Right lobe of liver (tissue), 6 donors: Measurements from ENCODE around the gene SNX15. TPM values are rescaled to one million over a fixed set of nuclear protein-coding genes. Genes with fewer than 3 reads are reported as not detected.

Experiments
- ATAC-seq, 4 donors: fragments of 200-7000 bp; cut with Tn5 transposase; one replicate each; pipeline ENCODE4 v1.9.1; 2020; ENCODE audit warnings: mild to moderate bottlenecking in 4 of 4, moderate library complexity in 4 of 4
- DNase-seq, 3 donors: peaks; one replicate each; pipeline ENCODE4 v3.0.0-alpha.2; 2020
- H3K27ac ChIP-seq, 3 donors: fragments of 200-600 bp; one replicate each; pipeline ENCODE4 v1.8.0; 2022
- H3K27me3 ChIP-seq, 2 donors: fragments of 200-600 bp; one replicate each; pipeline ENCODE4 v1.8.0; 2022
- H3K36me3 ChIP-seq, 4 donors: fragments of 200-600 bp; sonication (generic) in 1 of 4; one replicate each; pipeline versions ENCODE4 v1.5.1 to v1.8.0; 2017 to 2022; ENCODE audit warnings: control low read depth in 1 of 4
- H3K4me1 ChIP-seq, 4 donors: fragments of 200-600 bp; sonication (generic) in 1 of 4; one replicate each; pipeline versions ENCODE4 v1.5.1 to v1.8.0; 2017 to 2022; ENCODE audit warnings: control low read depth in 1 of 4
- H3K4me3 ChIP-seq, 3 donors: fragments of 200-600 bp; one replicate each; pipeline ENCODE4 v1.8.0; 2022
- H3K9me3 ChIP-seq, 4 donors: fragments of 200-600 bp; sonication (generic) in 1 of 4; one replicate each; pipeline versions ENCODE4 v1.5.1 to v1.8.0; 2017 to 2022; ENCODE audit warnings: control low read depth in 1 of 4
- POLR2A ChIP-seq: fragments of 450-650 bp; IDR thresholded peaks from one replicate; pipeline ENCODE4 v1.6.1; 2017; ENCODE audit warnings: antibody characterized with exemption, mild to moderate bottlenecking
- WGBS: methylation state at CpG from one replicate; pipeline ENCODE4 v1.1.6; 2018; ENCODE audit warnings: low coverage, low lambda C conversion rate; ENCODE audit not compliant: insufficient coverage; ENCODE audit errors: missing lambda C conversion rate; 5-methylcytosine and 5-hydroxymethylcytosine counted together
- intact Hi-C, 2 donors: fragments of 100-400 bp; cut with DNase I; formaldehyde crosslinking; loops; one replicate each; pipeline versions ENCODE4 v1.11.2 to v1.14.1; 2022
- total RNA-seq, 6 experiments: library from RNA; depleted of rRNA in 2 of 6; stranded (reverse); fragments of >200 nt in 2 of 6; fragmentation: NEBNext Ultra II Directional in 3 of 6; extraction: Animal tissue kit (Norgen Biotek cat#: 25700) in 3 of 6; gene quantifications; one replicate each; pipeline versions ENCODE4 v1.1.0 to v1.2.4, GENCODE V29; 2016 to 2023
- TF ChIP-seq, protein P1 (sequence below), 4 donors: fragments of 200-600 bp in 3 of 4; fragments of 450-650 bp in 1 of 4; IDR thresholded peaks; one replicate each; pipeline versions ENCODE4 v1.5.1 to v1.8.0; 2016 to 2022; ENCODE audit warnings: antibody characterized with exemption in 4 of 4, mild to moderate bottlenecking in 2 of 4
- donor health status: DM: no; HTN: yes; CAD: no.
- donor health status: DM: no; HTN: no; CAD: no.
- donor health status: DM: no; HTN: no; CAD: no.
- donor health status: DM: no; HTN: yes; CAD: no.
- donor health status: DM: no; HTN: yes; CAD: no.

The SNX15 gene
- total RNA-seq, 6 experiments from 2014 or later: 6.4 to 10.3 (median 8.7) TPM

GRCh38 chr11:65064847-65065240, 37.6 kb downstream of the SNX15 start:
- WGBS: 100% methylated on average over 4 of the region's 4 CpGs

DNA sequence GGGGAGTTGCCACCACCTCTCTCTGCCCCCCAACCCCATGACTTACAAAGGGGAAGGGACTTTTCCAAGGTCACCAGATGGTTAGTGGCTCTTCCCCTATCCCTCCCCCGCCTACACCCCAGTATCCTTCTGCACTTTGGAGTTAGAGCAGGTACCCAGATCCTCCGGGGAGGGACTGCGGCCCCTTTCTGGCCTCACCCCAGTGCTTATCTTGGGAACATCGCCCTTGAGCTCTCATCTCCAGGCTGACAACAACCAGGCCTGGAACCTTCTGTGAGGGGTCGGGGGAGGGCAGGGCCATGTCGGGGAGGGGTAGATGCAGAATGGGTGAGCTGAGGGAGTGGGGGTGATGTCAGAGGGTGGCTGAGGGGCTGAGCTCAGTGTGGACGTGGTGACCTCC, 38.6 kb downstream of the SNX15 start:
- TF ChIP-seq, protein P1, sequence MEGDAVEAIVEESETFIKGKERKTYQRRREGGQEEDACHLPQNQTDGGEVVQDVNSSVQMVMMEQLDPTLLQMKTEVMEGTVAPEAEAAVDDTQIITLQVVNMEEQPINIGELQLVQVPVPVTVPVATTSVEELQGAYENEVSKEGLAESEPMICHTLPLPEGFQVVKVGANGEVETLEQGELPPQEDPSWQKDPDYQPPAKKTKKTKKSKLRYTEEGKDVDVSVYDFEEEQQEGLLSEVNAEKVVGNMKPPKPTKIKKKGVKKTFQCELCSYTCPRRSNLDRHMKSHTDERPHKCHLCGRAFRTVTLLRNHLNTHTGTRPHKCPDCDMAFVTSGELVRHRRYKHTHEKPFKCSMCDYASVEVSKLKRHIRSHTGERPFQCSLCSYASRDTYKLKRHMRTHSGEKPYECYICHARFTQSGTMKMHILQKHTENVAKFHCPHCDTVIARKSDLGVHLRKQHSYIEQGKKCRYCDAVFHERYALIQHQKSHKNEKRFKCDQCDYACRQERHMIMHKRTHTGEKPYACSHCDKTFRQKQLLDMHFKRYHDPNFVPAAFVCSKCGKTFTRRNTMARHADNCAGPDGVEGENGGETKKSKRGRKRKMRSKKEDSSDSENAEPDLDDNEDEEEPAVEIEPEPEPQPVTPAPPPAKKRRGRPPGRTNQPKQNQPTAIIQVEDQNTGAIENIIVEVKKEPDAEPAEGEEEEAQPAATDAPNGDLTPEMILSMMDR (IDR thresholded peaks at IDR 0.05): no peak
- no peak for TF ChIP-seq POLR2A
- Histone ChIP-seq H3K4me3 (no peak overlapping the region), H3K4me1 (no peaks in the 10 kb centered on the region), H3K27me3 (no peaks in the 10 kb centered on the region), H3K36me3 (no peaks in the 10 kb centered on the region), H3K27ac (no peak overlapping the region), H3K9me3 (no peaks in the 10 kb centered on the region)
- intact Hi-C loops: no loop called here
- no peak for ATAC-seq
- 75% methylated on average over 5 of the region's 7 CpGs for WGBS
- no peak for DNase-seq

More at GRCh38 chr11:65064847-65065240, 37.6 kb downstream of the SNX15 start:
- H3K4me1 ChIP-seq: no peaks in the 10 kb centered on the region
- no peaks in the 10 kb centered on the region for H3K9me3 ChIP-seq
- no peak overlapping the region for H3K27ac ChIP-seq
- intact Hi-C loops: no loop called here
- H3K4me3 ChIP-seq: no peak overlapping the region
- H3K27me3 ChIP-seq: no peaks in the 10 kb centered on the region
- TF ChIP-seq, protein P1 (IDR thresholded peaks at IDR 0.05): no peak
- TF ChIP-seq POLR2A: no peak
- no peak for DNase-seq
- H3K36me3 ChIP-seq: no peaks in the 10 kb centered on the region
- ATAC-seq: no peak

- Histone ChIP-seq H3K27ac (no peak overlapping the region), H3K4me3 (no peak overlapping the region), H3K9me3 (no peaks in the 10 kb centered on the region), H3K36me3 (no peaks in the 10 kb centered on the region), H3K27me3 (no peaks in the 10 kb centered on the region), H3K4me1 (no peaks in the 10 kb centered on the region)
- ATAC-seq (no peak), DNase-seq (no peak)
- 86% methylated on average over 5 of the region's 11 CpGs for WGBS
- TF ChIP-seq, protein P1 (IDR thresholded peaks at IDR 0.05): no peak
- TF ChIP-seq POLR2A: no peak
- intact Hi-C loops: no loop called here
These were observed 39.1 kb downstream of the SNX15 start for GRCh38 chr11:65066315-65066714.

DNA sequence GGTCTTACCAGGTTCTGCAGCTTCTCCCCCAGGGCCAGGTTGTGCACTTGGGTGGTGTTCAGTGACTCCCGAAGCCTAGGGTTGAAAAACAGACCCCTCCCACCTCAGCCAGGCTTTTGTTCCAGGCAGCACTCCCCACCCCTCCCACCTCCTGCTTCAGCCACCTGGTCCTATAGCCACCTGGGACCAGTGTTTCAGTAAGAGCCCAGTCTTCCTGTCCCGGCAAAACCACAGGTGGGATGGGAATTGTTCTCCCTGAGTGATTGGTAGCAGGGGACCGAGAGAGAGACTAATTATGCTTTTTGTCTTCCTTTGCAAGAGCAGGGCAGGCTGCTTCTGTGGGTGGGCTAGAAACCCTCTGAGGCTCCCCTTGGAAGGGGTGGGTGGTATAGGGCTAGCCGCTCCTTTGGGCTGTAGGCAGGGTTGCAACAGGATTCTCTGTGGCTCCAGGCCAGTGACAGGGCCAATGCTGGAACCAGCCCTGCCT, 39.6 kb downstream of the SNX15 start:
- DNase-seq (no peak), ATAC-seq (no peak)
- no peaks in the 10 kb centered on the region for H3K27me3 ChIP-seq
- H3K27ac ChIP-seq: no peak overlapping the region
- no peaks in the 10 kb centered on the region for H3K36me3 ChIP-seq
- WGBS: no CpG with 5 or more reads among the region's 4 CpGs
- TF ChIP-seq, protein P1 (IDR thresholded peaks at IDR 0.05): no peak
- TF ChIP-seq POLR2A: no peak
- H3K4me3 ChIP-seq: no peak overlapping the region
- intact Hi-C loops: no loop called here
- no peaks in the 10 kb centered on the region for H3K9me3 ChIP-seq
- no peaks in the 10 kb centered on the region for H3K4me1 ChIP-seq

DNA sequence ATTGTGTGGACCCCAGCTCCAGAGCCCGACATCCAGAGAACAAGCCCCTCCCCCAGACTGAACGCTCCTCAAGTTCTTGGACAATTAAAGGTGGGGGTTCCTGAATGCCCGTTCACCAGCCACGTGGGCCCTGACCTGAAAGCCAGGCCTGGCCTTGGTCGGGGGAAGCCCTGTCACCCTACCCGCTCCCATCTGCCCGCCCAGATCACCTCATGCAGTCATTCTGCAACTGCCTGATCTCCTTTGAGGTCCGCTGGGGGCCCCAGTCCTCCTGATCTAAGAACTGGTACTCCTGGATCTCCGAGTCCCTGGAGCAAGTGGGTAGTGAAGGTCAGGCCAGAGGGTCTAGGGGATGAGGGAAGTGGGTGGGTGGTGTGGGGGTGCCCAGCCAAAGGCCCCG, 40.2 kb downstream of the SNX15 start:
- TF ChIP-seq POLR2A: no peak
- TF ChIP-seq, protein P1 (IDR thresholded peaks at IDR 0.05): no peak
- Histone ChIP-seq H3K27ac (no peak overlapping the region), H3K9me3 (no peaks in the 10 kb centered on the region), H3K27me3 (no peaks in the 10 kb centered on the region), H3K36me3 (no peaks in the 10 kb centered on the region), H3K4me3 (no peak overlapping the region), H3K4me1 (no peaks in the 10 kb centered on the region)
- 79% methylated on average over 6 of the region's 10 CpGs for WGBS
- DNase-seq (no peak), ATAC-seq (no peak)
- intact Hi-C loops: no loop called here
